Transverse colon (tissue), 4 donors: ENCODE measurements around the gene SIDT2. TPM values are rescaled to one million over a fixed set of nuclear protein-coding genes. Genes with fewer than 3 reads are reported as not detected.
"Not testable (repeated sequence)": the region's sequence is repeated elsewhere in the genome, so short reads cannot be mapped to it uniquely, and the experiment has no call there.

Experiments used
- DNase-seq: peaks from one replicate; pipeline ENCODE4 v3.0.0-alpha.2; 2019
- H3K27ac ChIP-seq, 4 donors: fragments of 200-600 bp; sonication (generic); 2 replicates each; pipeline ENCODE4 v1.5.1; 2016 to 2018; ENCODE audit warnings: inconsistent platforms in 4 of 4
- H3K27me3 ChIP-seq: fragments of 200-600 bp; sonication (generic); 2 replicates; pipeline ENCODE4 v1.5.1; 2017; ENCODE audit warnings: inconsistent platforms
- H3K36me3 ChIP-seq, 4 donors: fragments of 200-600 bp; sonication (generic); 2 replicates each; pipeline ENCODE4 v1.5.1; 2017 to 2019; ENCODE audit warnings: inconsistent platforms in 4 of 4
- H3K4me1 ChIP-seq, 4 donors: fragments of 200-600 bp; sonication (generic); 2 replicates each; pipeline ENCODE4 v1.5.1; 2017 to 2020; ENCODE audit warnings: inconsistent platforms in 4 of 4
- H3K4me3 ChIP-seq, 4 donors: fragments of 200-600 bp; sonication (generic); 1 replicate in 1 of 4; 2 replicates in 3 of 4; pipeline versions ENCODE4 v1.5.1 to v1.6.1; 2017 to 2019; ENCODE audit warnings: inconsistent platforms in 4 of 4
- H3K9me3 ChIP-seq, 2 donors: fragments of 200-600 bp; sonication (generic); 2 replicates each; pipeline ENCODE4 v1.5.1; 2017 to 2019; ENCODE audit warnings: inconsistent platforms in 2 of 2
- EP300 ChIP-seq: sonication (generic); formaldehyde crosslinking; IDR thresholded peaks from one replicate; pipeline ENCODE4 v1.6.1; 2017; ENCODE audit warnings: antibody characterized with exemption, low read depth
- POLR2A ChIP-seq: fragments of 450-650 bp; IDR thresholded peaks from one replicate; pipeline ENCODE4 v1.6.1; 2016; ENCODE audit warnings: antibody characterized with exemption, mild to moderate bottlenecking, moderate library complexity
- POLR2AphosphoS5 ChIP-seq, 3 donors: sonication (generic); formaldehyde crosslinking; IDR thresholded peaks; one replicate each; pipeline ENCODE4 v1.6.1; 2016; ENCODE audit warnings: antibody characterized with exemption in 3 of 3
- WGBS, 2 donors: methylation state at CpG; one replicate each; pipeline ENCODE4 v1.1.5; 2018; ENCODE audit warnings: low coverage in 1 of 2; 5-methylcytosine and 5-hydroxymethylcytosine counted together
- in situ Hi-C, 4 donors: fragments of 200-750 bp; cut with MboI; loops; one replicate each; pipeline versions ENCODE4 v1.15.0 to v1.15.1; 2017; ENCODE audit warnings: low sequenced_read_pairs in 3 of 4, low pct_ligation_motif_present in 1 of 4, low pct_unique_long_range_greater_than_20kb in 1 of 4
- intact Hi-C: fragments of 100-400 bp; cut with DNase I; formaldehyde crosslinking; loops from one replicate; pipeline ENCODE4 v1.15.1; 2023; ENCODE audit warnings: low total_unique reads
- total RNA-seq, 4 donors: library from RNA; depleted of rRNA; stranded (reverse); fragments of >200 nt; gene quantifications; one replicate each; pipeline ENCODE4 v1.1.0, GENCODE V29; 2016
- TF ChIP-seq, protein P1 (sequence below), 5 experiments: fragments of 200-600 bp in 3 of 5; fragments of 450-650 bp in 2 of 5; sonication (generic) in 3 of 5; IDR thresholded peaks; 1 replicate in 2 of 5; 2 replicates in 3 of 5; pipeline ENCODE4 v1.5.1; 2016 to 2017; ENCODE audit warnings: antibody characterized with exemption in 5 of 5, inconsistent platforms in 3 of 5, mild to moderate bottlenecking in 2 of 5, moderate library complexity in 1 of 5

SIDT2 gene
- total RNA-seq, 4 donors from 2014 or later: 68.1 to 95.0 (median 78.2) TPM

- H3K4me1 ChIP-seq: peaks cover 0 to 22% (median 0%) of the 10 kb centered on the region in 4 donors
- H3K36me3 ChIP-seq, DNase-seq, H3K9me3 ChIP-seq, in situ Hi-C loops, H3K27me3 ChIP-seq, H3K27ac ChIP-seq, H3K4me3 ChIP-seq: not testable (repeated sequence)
- TF ChIP-seq POLR2AphosphoS5 (IDR thresholded peaks at IDR 0.05): peak in 1 of 3 donors; percentile 26
- 70 to 88% methylated on average over 5 of the region's 5 CpGs for WGBS, 2 donors
- intact Hi-C loops: loop anchor here (5.0 kb wide), 1 partner anchor 75 kb away; no protein-coding TSS in a partner anchor
Observed at GRCh38 chr11:117207481-117207880, 28.9 kb downstream of the SIDT2 start.

GRCh38 chr11:117208710-117209109, 30.2 kb downstream of the SIDT2 start:
- intact Hi-C loops: loop anchor here (5.0 kb wide), 1 partner anchor 76 kb away; no protein-coding TSS in a partner anchor
- DNase-seq: not testable (repeated sequence)

DNA sequence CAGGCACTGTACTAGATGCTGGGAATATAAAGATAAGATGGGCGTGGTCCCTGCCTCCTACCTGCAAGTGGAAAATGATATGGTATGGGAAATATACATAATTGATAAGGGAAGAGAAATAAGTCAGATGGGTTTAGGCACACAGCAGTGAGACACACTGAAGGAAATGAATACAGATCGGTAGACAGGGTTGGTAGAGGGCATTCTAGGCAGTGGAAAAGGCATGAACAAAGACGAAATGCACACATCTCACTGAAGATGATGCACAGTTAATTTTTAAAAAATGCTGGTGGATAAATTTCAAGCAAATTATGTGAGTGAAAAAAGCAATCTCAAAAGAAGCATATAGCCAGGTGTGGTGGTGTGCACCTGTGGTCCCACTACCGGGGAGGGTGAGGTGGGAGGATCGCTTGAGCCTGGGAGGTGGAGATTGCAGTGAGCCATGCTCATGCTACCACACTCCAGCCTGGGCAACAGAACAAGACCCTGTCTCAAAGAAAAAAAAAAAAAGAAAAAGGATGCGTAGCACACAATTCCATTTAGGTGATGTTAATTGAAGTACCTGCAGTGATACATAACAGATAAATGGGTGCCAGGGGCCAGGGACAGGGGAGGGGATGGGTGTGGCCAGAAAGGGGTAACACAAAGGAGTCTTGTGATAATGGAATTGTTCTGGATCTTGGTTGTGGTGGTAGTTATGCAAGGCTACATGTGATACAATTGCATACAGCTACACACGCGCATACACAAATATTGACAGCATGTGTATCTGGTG, 31.0 kb downstream of the SIDT2 start:
- H3K27me3 ChIP-seq, H3K9me3 ChIP-seq, H3K4me3 ChIP-seq, in situ Hi-C loops, DNase-seq: not testable (repeated sequence)
- peaks cover 0 to 23% (median 8%) of the 10 kb centered on the region in 4 donors for H3K36me3 ChIP-seq
- peak overlapping the region in 3 of 4 donors; percentile 11 to 50 (median 48) for H3K27ac ChIP-seq
- 84 to 88% methylated on average over 7 of the region's 8 CpGs for WGBS, 2 donors
- TF ChIP-seq POLR2AphosphoS5 (IDR thresholded peaks at IDR 0.05) (peak in 2 of 3 donors; percentile 42 to 73), POLR2A (peak; percentile 33)
- H3K4me1 ChIP-seq: peaks cover 0 to 10% (median 0%) of the 10 kb centered on the region in 4 donors
- intact Hi-C loops: loop anchor here (5.0 kb wide), 1 partner anchor 77 kb away; no protein-coding TSS in a partner anchor

More at GRCh38 chr11:117208710-117209109, 30.2 kb downstream of the SIDT2 start:
- H3K4me3 ChIP-seq, in situ Hi-C loops, H3K27me3 ChIP-seq, H3K9me3 ChIP-seq: not testable (repeated sequence)
- WGBS, 2 donors: 60 to 93% methylated on average over 2 to 9 of the region's 13 CpGs
- peak; percentile 46 to 77 (median 65) for TF ChIP-seq POLR2AphosphoS5 (IDR thresholded peaks at IDR 0.05)
- TF ChIP-seq, protein P1, sequence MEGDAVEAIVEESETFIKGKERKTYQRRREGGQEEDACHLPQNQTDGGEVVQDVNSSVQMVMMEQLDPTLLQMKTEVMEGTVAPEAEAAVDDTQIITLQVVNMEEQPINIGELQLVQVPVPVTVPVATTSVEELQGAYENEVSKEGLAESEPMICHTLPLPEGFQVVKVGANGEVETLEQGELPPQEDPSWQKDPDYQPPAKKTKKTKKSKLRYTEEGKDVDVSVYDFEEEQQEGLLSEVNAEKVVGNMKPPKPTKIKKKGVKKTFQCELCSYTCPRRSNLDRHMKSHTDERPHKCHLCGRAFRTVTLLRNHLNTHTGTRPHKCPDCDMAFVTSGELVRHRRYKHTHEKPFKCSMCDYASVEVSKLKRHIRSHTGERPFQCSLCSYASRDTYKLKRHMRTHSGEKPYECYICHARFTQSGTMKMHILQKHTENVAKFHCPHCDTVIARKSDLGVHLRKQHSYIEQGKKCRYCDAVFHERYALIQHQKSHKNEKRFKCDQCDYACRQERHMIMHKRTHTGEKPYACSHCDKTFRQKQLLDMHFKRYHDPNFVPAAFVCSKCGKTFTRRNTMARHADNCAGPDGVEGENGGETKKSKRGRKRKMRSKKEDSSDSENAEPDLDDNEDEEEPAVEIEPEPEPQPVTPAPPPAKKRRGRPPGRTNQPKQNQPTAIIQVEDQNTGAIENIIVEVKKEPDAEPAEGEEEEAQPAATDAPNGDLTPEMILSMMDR (IDR thresholded peaks at IDR 0.05): peak in 1 of 5 experiments; percentile 19
- Histone ChIP-seq H3K36me3 (peaks cover 0 to 18% (median 5%) of the 10 kb centered on the region in 4 donors), H3K27ac (peak overlapping the region in 1 of 4 donors; percentile 46), H3K4me1 (peaks cover 0 to 18% (median 0%) of the 10 kb centered on the region in 4 donors)

DNA sequence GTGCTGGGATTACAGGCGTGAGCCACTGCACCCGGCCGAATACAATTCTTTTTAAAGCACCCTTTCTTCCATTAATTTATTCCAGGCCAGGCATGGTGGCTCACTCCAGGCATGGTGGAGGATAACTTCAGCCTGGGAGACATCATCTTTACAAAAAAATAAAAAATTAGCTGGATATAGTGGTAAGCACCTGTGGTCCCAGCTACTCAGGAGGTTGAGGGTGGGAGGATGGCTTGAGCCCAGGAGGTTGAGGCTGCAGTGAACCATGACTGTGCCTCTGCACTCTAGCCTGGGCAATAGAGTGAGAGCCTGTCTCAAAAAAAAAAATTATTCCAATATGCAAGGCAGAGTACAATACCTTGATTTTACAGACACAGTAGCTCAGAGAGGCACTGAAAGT, 32.1 kb downstream of the SIDT2 start:
- no peak overlapping the region for H3K4me3 ChIP-seq
- H3K27me3 ChIP-seq: no peaks in the 10 kb centered on the region
- no peak for DNase-seq
- no peaks in the 10 kb centered on the region for H3K9me3 ChIP-seq
- WGBS, 2 donors: 89% methylated on average over 3 of the region's 3 CpGs; no CpG with 5 or more reads in 1 of the 2 donors
- no peak for TF ChIP-seq POLR2A
- TF ChIP-seq EP300: no peak
- TF ChIP-seq, protein P1 (IDR thresholded peaks at IDR 0.05): no peak
- no peak for TF ChIP-seq POLR2AphosphoS5 (IDR thresholded peaks at IDR 0.05)
- intact Hi-C loops: no loop called here
- H3K27ac ChIP-seq: peak overlapping the region; percentile 11 to 50 (median 34)
- peaks cover 0 to 26% (median 8%) of the 10 kb centered on the region in 4 donors for H3K36me3 ChIP-seq
- in situ Hi-C loops: no loop called here
- no peaks in the 10 kb centered on the region for H3K4me1 ChIP-seq

GRCh38 chr11:117212697-117213355, 34.3 kb downstream of the SIDT2 start:
- 88 to 94% methylated on average over 6 to 11 of the region's 11 CpGs for WGBS, 2 donors
- Histone ChIP-seq H3K27ac (no peak overlapping the region), H3K9me3 (no peaks in the 10 kb centered on the region), H3K4me3 (no peak overlapping the region), H3K4me1 (peaks cover 0 to 12% (median 3%) of the 10 kb centered on the region in 4 donors), H3K36me3 (peaks cover 0 to 47% (median 16%) of the 10 kb centered on the region in 4 donors), H3K27me3 (no peaks in the 10 kb centered on the region)
- intact Hi-C loops: no loop called here
- no peak for DNase-seq
- in situ Hi-C loops: no loop called here
- no peak for TF ChIP-seq EP300
- TF ChIP-seq, protein P1 (IDR thresholded peaks at IDR 0.05): no peak
- no peak for TF ChIP-seq POLR2A
- TF ChIP-seq POLR2AphosphoS5 (IDR thresholded peaks at IDR 0.05): no peak
